Measurements from ENCODE around the gene LOXL4.
"Not testable (repeated sequence)": the region's sequence is repeated elsewhere in the genome, so short reads cannot be mapped to it uniquely, and the experiment has no call there.

Gene LOXL4

DNA sequence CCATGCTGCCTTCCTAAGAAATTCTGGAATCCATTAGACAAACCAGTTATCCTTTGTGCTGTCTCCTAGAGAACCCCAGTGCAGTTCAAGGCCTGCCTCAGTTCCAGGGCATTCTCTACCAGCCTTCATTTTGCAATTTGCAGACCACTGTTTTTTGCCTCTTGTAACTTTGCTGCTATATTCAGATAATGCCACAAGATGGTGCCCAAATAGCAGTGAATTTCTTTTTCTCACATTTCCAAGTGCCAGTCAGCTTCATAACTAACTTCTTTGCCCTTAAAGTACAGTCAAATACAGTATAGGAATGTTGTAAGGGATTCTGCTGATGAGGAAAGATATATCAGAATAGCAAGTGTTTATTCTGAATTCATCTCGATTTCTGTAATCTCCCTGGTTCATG lies 25.2 kb downstream of the LOXL4 start:
- peak; percentile 6 for DNase-seq (ENCODE audit: low spot score)

GRCh38 chr10:98240524-98240923 lies 27.5 kb downstream of the LOXL4 start:
- no peak for DNase-seq (ENCODE audit: low spot score)

GRCh38 chr10:98238391-98238790 lies 29.6 kb downstream of the LOXL4 start:
- no peak for DNase-seq (ENCODE audit: low spot score)

- no peak for DNase-seq (ENCODE audit: low spot score)
These were observed 31.1 kb downstream of the LOXL4 start for GRCh38 chr10:98236862-98237261.

DNA sequence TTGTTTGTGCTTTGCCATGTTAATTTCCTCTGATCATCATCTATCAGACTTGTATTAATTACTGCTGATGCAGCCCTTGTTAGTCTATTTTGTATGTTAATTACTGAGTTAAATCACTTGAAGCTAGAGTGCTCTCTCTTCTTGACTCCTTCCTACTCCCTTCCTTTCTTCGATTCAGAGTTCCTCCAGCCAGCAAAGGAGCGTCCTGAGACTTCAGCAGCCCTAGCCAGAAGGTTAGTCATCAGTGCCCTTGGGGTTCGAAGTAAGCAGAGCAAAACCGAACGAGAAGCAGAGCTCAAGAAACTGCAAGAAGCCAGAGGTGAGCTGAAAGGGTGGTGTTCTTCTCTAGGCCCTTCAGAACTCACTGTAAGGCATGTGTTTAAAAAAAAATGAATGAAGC lies 32.1 kb downstream of the LOXL4 start:
- no peak for DNase-seq (ENCODE audit: low spot score)

DNA sequence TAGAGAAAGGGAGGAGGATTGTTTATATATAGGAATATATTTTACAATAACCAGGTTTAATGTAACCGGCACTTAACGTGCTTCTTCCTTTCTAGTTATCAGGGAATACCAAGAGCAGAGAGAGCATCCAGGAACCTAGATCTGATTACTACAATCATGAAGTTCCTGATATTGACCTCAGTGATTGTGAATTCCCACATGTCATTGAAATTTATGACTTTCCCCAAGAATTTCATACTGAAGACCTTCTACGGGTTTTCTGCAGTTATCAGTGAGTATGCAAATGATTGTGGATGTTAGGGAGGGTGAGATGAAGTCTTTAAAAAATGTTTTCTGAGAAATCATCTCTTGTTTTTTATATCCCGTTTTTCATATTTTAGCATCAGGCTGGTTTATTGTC lies 36.6 kb downstream of the LOXL4 start:
- no peak for DNase-seq (ENCODE audit: low spot score)

DNA sequence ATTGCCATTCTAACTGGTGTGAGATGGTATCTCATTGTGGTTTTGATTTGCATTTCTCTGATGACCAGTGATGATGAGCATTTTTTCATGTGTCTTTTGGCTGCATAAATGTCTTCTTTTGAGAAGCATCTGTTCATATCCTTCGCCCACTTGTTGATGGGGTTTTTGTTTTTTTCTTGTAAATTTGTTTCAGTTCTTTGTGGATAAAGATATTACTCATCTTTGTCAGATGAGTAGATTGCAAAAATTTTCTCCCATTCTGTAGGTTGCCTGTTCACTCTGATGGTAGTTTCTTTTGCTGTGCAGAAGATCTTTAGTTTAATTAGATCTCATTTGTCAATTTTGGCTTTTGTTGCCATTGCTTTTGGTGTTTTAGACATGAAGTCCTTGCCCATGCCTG lies 39.7 kb downstream of the LOXL4 start:
- DNase-seq (ENCODE audit: low spot score) = not testable (repeated sequence)

GRCh38 chr10:98227713-98228112 lies 40.3 kb downstream of the LOXL4 start:
- DNase-seq (ENCODE audit: low spot score) = not testable (repeated sequence)

GRCh38 chr10:98226508-98227144 lies 41.4 kb downstream of the LOXL4 start:
- no peak for DNase-seq (ENCODE audit: low spot score)

- peak; percentile 1 for DNase-seq (ENCODE audit: low spot score)
These were observed 43.0 kb downstream of the LOXL4 start for GRCh38 chr10:98224996-98225395.

GRCh38 chr10:98224509-98224908 lies 43.5 kb downstream of the LOXL4 start:
- DNase-seq (ENCODE audit: low spot score) = no peak

DNA sequence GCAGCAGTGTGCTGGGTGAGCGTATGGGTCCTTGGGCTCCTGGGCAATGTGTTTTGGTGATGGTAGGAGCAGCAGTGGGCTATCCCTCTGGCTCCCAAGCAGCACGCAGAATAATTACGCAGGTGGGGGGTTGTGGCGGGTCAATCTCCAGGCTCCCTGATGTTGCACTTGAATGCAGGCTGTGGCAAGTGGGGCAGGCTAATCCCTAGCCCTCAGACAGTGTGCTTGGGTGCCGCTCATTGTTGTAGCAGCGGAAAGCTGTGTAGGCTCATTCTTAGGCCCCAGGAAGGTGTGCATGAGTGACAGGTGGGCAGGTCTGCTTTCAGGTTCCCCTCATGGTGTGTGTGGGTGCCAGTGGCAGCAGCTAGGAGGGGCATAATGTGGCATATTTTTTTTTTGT lies 44.1 kb downstream of the LOXL4 start:
- no peak for DNase-seq (ENCODE audit: low spot score)

- no peak for DNase-seq (ENCODE audit: low spot score)
These were observed 50.2 kb downstream of the LOXL4 start for GRCh38 chr10:98217801-98218200.

- no peak for DNase-seq (ENCODE audit: low spot score)
These were observed 52.6 kb downstream of the LOXL4 start for GRCh38 chr10:98215373-98215772.

GRCh38 chr10:98213740-98214139 lies 54.3 kb downstream of the LOXL4 start:
- DNase-seq (ENCODE audit: low spot score) = no peak

DNA sequence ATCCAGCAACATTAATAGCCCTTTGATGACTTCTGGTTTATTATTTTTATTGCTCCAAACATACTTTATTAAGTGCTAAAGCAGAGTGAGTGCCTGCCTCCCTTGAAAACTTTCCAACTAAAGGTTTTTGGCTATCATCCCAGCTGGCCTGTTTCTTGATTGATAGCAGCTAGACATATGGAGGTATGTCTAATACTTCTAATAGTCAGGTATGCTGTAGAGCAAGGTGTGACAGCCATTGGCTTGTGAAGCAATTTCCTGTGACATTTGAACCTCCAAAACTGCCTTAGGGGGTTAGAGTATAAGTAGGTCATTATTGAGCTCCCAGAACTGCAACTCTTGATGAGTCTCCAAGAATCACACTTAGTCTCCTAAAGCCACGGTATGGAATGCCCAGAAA lies 55.8 kb downstream of the LOXL4 start:
- no peak for DNase-seq (ENCODE audit: low spot score)

GRCh38 chr10:98209441-98209840 lies 58.6 kb downstream of the LOXL4 start:
- no peak for DNase-seq (ENCODE audit: low spot score)

DNA sequence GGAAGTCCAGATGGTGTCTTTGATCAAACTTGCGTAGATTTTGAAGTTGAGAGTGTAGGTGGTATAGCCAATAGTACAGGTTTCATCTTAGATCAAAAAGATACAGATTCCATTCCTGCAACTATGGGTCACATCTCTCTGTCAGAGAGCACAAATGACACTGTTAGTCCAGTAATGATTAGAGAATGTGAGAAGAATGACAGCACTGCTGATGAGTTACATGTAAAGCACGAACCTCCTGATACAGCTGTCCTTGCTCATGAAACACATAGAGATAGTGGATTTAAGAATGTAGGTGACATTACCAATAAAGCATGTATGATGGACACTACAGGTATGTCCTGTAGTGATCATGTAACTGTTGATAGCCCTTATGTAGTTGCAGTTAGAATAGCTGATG lies 59.1 kb downstream of the LOXL4 start:
- no peak for DNase-seq (ENCODE audit: low spot score)

GRCh38 chr10:98205351-98205750 lies 62.6 kb downstream of the LOXL4 start:
- no peak for DNase-seq (ENCODE audit: low spot score)

- no peak for DNase-seq (ENCODE audit: low spot score)
These were observed 65.6 kb downstream of the LOXL4 start for GRCh38 chr10:98202378-98202777.

DNA sequence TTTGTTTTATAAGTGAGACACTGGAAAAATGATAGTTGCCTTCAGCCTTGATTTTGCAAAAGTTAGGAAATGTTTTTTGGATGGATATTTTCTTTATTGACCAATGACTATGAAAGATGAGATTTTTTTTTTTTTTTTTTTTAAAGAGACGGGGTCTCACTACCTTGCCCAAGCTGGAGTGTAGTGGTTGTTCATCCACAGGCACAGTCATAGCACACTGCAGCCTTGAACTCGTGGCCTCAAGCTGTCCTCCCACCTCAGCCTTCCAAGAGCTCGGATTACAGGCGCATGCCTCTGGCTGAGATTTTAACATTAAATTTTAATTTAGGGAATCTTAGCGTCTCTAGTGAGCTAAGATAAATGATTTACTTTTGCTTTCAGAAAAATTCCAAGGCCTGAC lies 66.2 kb downstream of the LOXL4 start:
- no peak for DNase-seq (ENCODE audit: low spot score)

Data from kidney capillary endothelial cell (primary cell).